HL-60 (cell line): ENCODE data around the gene ERCC6L2.

Source experiments
- DNase-seq, 2 experiments: peaks; one replicate each; pipeline ENCODE4 v3.0.0-alpha.2; 2010 to 2020; ENCODE audit warnings: low read depth in 1 of 2, low spot score in 1 of 2
- H3K27ac ChIP-seq: fragments of 250-450 bp; sonication (Bioruptor Pico); replicated peaks from 2 replicates; pipeline ENCODE4 v1.5.1; 2020; ENCODE audit warnings: mild to moderate bottlenecking, moderate library complexity
- H3K27me3 ChIP-seq: fragments of 250-450 bp; sonication (Bioruptor Pico); 2 replicates; pipeline ENCODE4 v1.5.1; 2021; ENCODE audit warnings: mild to moderate bottlenecking, moderate library complexity; ENCODE audit not compliant: insufficient read depth, poor library complexity, severe bottlenecking
- H3K4me3 ChIP-seq: replicated peaks from 2 replicates; pipeline ENCODE4 v1.5.1; 2011; ENCODE audit warnings: mild to moderate bottlenecking, control low read depth, low read length; ENCODE audit not compliant: insufficient read depth
- CTCF ChIP-seq: IDR thresholded peaks from one replicate; pipeline ENCODE4 v1.5.1; 2011; ENCODE audit warnings: low read length, control low read depth, inconsistent platforms; ENCODE audit not compliant: insufficient read depth
- GABPA ChIP-seq: IDR thresholded peaks from 2 replicates; pipeline ENCODE4 v1.6.1; 2012; ENCODE audit warnings: low read depth
- POLR2AphosphoS5 ChIP-seq: IDR thresholded peaks from 2 replicates; pipeline ENCODE4 v1.6.1; 2012; ENCODE audit warnings: low read depth
- REST ChIP-seq: IDR thresholded peaks from 2 replicates; pipeline ENCODE4 v1.6.1; 2012; ENCODE audit warnings: low read depth; ENCODE audit not compliant: insufficient replicate concordance
- SPI1 ChIP-seq: IDR thresholded peaks from 2 replicates; pipeline ENCODE4 v1.6.1; 2012; ENCODE audit warnings: low read depth, mild to moderate bottlenecking, borderline replicate concordance

The ERCC6L2 gene

GRCh38 chr9:95978106-95978505 is 102.6 kb downstream of the ERCC6L2 start:
- TF ChIP-seq GABPA (no peak), CTCF (no peak), REST (no peak), POLR2AphosphoS5 (no peak), SPI1 (no peak)
- Histone ChIP-seq H3K27ac (no peak overlapping the region), H3K27me3 (no peaks in the 10 kb centered on the region)

GRCh38 chr9:95979446-95979845 is 104.0 kb downstream of the ERCC6L2 start:
- no peak overlapping the region for H3K4me3 ChIP-seq
- DNase-seq = no peak
- H3K27me3 ChIP-seq = no peaks in the 10 kb centered on the region
- TF ChIP-seq CTCF = no peak
- no peak for TF ChIP-seq SPI1
- TF ChIP-seq GABPA = no peak
- H3K27ac ChIP-seq = no peak overlapping the region

More at GRCh38 chr9:95978106-95978505, 102.6 kb downstream of the ERCC6L2 start:
- DNase-seq = peak in 1 of 2 experiments; percentile 11
- no peak overlapping the region for H3K4me3 ChIP-seq

GRCh38 chr9:95980262-95981125 is 105.0 kb downstream of the ERCC6L2 start:
- Histone ChIP-seq H3K27ac (no peak overlapping the region), H3K27me3 (no peaks in the 10 kb centered on the region), H3K4me3 (no peak overlapping the region)
- TF ChIP-seq CTCF (no peak), GABPA (no peak), POLR2AphosphoS5 (no peak), SPI1 (no peak)
- DNase-seq = peak in 1 of 2 experiments; percentile 3

- DNase-seq = no peak
- H3K4me3 ChIP-seq = no peak overlapping the region
- TF ChIP-seq CTCF = no peak
- H3K27me3 ChIP-seq = no peaks in the 10 kb centered on the region
- H3K27ac ChIP-seq = no peak overlapping the region
Observed at GRCh38 chr9:95981761-95982390, 106.4 kb downstream of the ERCC6L2 start.
